Heart left ventricle (tissue), 13 donors: ENCODE results near the gene MSMP.

ENCODE experiments used
- POLR2A ChIP-seq, 2 donors: fragments of 450-650 bp; IDR thresholded peaks; one replicate each; pipeline ENCODE4 v1.6.1; 2017; ENCODE audit warnings: antibody characterized with exemption in 2 of 2, mild to moderate bottlenecking in 2 of 2, moderate library complexity in 2 of 2
- TF ChIP-seq, protein P1 (sequence below), 12 donors: fragments of 200-600 bp; sonication (generic) in 4 of 12; IDR thresholded peaks; one replicate each; pipeline versions ENCODE4 v1.5.0 to v1.8.0; 2018 to 2022; ENCODE audit warnings: antibody characterized with exemption in 12 of 12, mild to moderate bottlenecking in 5 of 12
- donor health status: ischemic (EF 13 %, LVEDD 7.1; RV severe dilation, severe dysfunction).
- donor health status: DM: no; HTN: yes; CAD: no.
- donor health status: DM: no; HTN: no; CAD: no.
- donor health status: ischemic (EF 25% LVEDD 6.9; RV normal size, moderate dysfunction).
- donor health status: ischemic (EF 25% LVEDD 5.7; RV mildly dilated, moderate dysfunction).
- donor health status: ischemic (EF 35%, LVEDD 5.7; RV mildly dilated, moderate dysfunction).
- donor health status: nonischemic (EF 11% LVEDD 7.7; RV severe dilation, severe dysfunction).
- donor health status: DM: yes; HTN: yes; CAD: no.
- donor health status: PGD.
- donor health status: ischemic (EF 29% LVEDD 5.4; RV normal size, mild dysfunction).
- donor health status: nonischemic (EF 23%, LVEDD 6.1; RV moderate dilation, normal function).

DNA sequence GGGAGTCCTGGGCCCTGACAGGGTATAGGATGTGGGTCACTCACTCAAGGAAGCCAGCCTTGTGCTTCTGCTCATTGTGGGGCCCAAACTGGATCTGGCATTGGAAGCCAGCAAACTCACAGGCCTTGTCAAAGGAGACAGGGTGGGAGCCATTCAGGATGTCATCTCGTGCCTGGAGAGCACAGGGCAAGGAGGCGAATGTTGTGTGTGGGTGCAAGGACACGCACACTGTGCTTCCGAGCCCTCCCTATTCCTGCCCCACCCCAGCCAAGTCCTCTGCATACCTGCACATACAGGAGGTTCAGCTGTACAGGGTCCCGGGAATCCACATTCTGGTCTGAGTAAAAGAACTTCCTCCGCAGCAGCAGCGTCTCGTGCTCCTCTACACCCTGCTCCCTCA, 30.2 kb downstream of the MSMP start:
- TF ChIP-seq POLR2A (IDR thresholded peaks at IDR 0.05): no peak
- TF ChIP-seq, protein P1, sequence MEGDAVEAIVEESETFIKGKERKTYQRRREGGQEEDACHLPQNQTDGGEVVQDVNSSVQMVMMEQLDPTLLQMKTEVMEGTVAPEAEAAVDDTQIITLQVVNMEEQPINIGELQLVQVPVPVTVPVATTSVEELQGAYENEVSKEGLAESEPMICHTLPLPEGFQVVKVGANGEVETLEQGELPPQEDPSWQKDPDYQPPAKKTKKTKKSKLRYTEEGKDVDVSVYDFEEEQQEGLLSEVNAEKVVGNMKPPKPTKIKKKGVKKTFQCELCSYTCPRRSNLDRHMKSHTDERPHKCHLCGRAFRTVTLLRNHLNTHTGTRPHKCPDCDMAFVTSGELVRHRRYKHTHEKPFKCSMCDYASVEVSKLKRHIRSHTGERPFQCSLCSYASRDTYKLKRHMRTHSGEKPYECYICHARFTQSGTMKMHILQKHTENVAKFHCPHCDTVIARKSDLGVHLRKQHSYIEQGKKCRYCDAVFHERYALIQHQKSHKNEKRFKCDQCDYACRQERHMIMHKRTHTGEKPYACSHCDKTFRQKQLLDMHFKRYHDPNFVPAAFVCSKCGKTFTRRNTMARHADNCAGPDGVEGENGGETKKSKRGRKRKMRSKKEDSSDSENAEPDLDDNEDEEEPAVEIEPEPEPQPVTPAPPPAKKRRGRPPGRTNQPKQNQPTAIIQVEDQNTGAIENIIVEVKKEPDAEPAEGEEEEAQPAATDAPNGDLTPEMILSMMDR (IDR thresholded peaks at IDR 0.05): no peak
